DOHH2 (cell line): Measurements from ENCODE around the gene UXS1.

Experiments
- H3F3A ChIP-seq: fragments of 200-600 bp; sonication (generic), shearing (Covaris generic); 2 replicates; pipeline ENCODE4 v1.6.0; 2016; ENCODE audit warnings: antibody characterized with exemption, mild to moderate bottlenecking; ENCODE audit not compliant: control insufficient read depth, insufficient read depth
- H3K27ac ChIP-seq: fragments of 200-600 bp; sonication (generic); 2 replicates; pipeline ENCODE4 v1.5.1; 2014; ENCODE audit warnings: low read depth, mild to moderate bottlenecking, low read length, moderate library complexity
- H3K27me3 ChIP-seq: fragments of 200-600 bp; sonication (generic); 2 replicates; pipeline ENCODE4 v1.6.1; 2014; ENCODE audit warnings: mild to moderate bottlenecking, low read length, mixed read lengths; ENCODE audit not compliant: control insufficient read depth
- H3K36me3 ChIP-seq: fragments of 200-600 bp; sonication (generic); 2 replicates; pipeline ENCODE4 v1.6.1; 2014; ENCODE audit warnings: mild to moderate bottlenecking, low read length, moderate library complexity, mixed read lengths; ENCODE audit not compliant: control insufficient read depth
- H3K4me1 ChIP-seq: fragments of 200-600 bp; sonication (generic); 2 replicates; pipeline ENCODE4 v1.6.1; 2014; ENCODE audit warnings: mild to moderate bottlenecking, low read length, mixed read lengths; ENCODE audit not compliant: control insufficient read depth
- H3K4me2 ChIP-seq: fragments of 200-600 bp; sonication (generic); 2 replicates; pipeline ENCODE4 v1.6.0; 2014; ENCODE audit warnings: mild to moderate bottlenecking, low read length, moderate library complexity
- H3K4me3 ChIP-seq: fragments of 200-600 bp; sonication (generic); 2 replicates; pipeline ENCODE4 v1.5.1; 2014; ENCODE audit warnings: mild to moderate bottlenecking, low read length, mixed read lengths
- H3K79me2 ChIP-seq: fragments of 200-600 bp; sonication (generic); 2 replicates; pipeline ENCODE4 v1.6.1; 2014; ENCODE audit warnings: mild to moderate bottlenecking, low read length, mixed read lengths; ENCODE audit not compliant: control insufficient read depth
- H3K9me2 ChIP-seq: fragments of 200-600 bp; sonication (generic); replicated peaks from 2 replicates; pipeline ENCODE4 v1.6.1; 2014; ENCODE audit warnings: mild to moderate bottlenecking, low read length, mixed read lengths; ENCODE audit not compliant: control insufficient read depth
- H3K9me3 ChIP-seq: fragments of 200-600 bp; sonication (generic); 2 replicates; pipeline ENCODE4 v1.6.1; 2014; ENCODE audit warnings: antibody characterized with exemption, low read length, mixed read lengths; ENCODE audit not compliant: control insufficient read depth, insufficient read depth
- H4K20me1 ChIP-seq: fragments of 200-600 bp; sonication (generic); 2 replicates; pipeline ENCODE4 v1.6.0; 2014; ENCODE audit warnings: low read depth, mild to moderate bottlenecking, antibody characterized with exemption, low read length, moderate library complexity; ENCODE audit not compliant: control insufficient read depth, insufficient read depth
- CTCF ChIP-seq: fragments of 200-600 bp; sonication (generic); IDR thresholded peaks from one replicate; pipeline ENCODE4 v1.5.1; 2014; ENCODE audit warnings: antibody characterized with exemption, mild to moderate bottlenecking, low read depth, low read length; ENCODE audit not compliant: poor library complexity, severe bottlenecking
- EZH2phosphoT487 ChIP-seq: fragments of 200-600 bp; sonication (generic); IDR thresholded peaks from 2 replicates; pipeline ENCODE4 v1.6.1; 2017; ENCODE audit warnings: borderline replicate concordance, mild to moderate bottlenecking, antibody characterized with exemption, low read length, moderate library complexity, mixed read lengths

Gene UXS1

GRCh38 chr2:106065983-106066820 lies 127.9 kb downstream of the UXS1 start:
- Histone ChIP-seq H3K79me2 (no peaks in the 10 kb centered on the region), H3K27me3 (no peaks in the 10 kb centered on the region), H3K4me2 (no peak overlapping the region), H3K36me3 (no peaks in the 10 kb centered on the region), H3K9me2 (no peaks in the 10 kb centered on the region), H4K20me1 (no peaks in the 10 kb centered on the region), H3K27ac (no peak overlapping the region), H3K4me3 (no peak overlapping the region), H3K4me1 (no peaks in the 10 kb centered on the region), H3F3A (no peaks in the 10 kb centered on the region), H3K9me3 (no peaks in the 10 kb centered on the region)
- no peak for TF ChIP-seq EZH2phosphoT487
- TF ChIP-seq CTCF = no peak

- Histone ChIP-seq H3K4me3 (no peak overlapping the region), H3K27ac (no peak overlapping the region), H3F3A (no peaks in the 10 kb centered on the region), H4K20me1 (no peaks in the 10 kb centered on the region), H3K9me3 (no peaks in the 10 kb centered on the region), H3K36me3 (no peaks in the 10 kb centered on the region), H3K4me2 (no peak overlapping the region), H3K79me2 (no peaks in the 10 kb centered on the region), H3K27me3 (no peaks in the 10 kb centered on the region), H3K4me1 (no peaks in the 10 kb centered on the region), H3K9me2 (no peaks in the 10 kb centered on the region)
- no peak for TF ChIP-seq EZH2phosphoT487
- TF ChIP-seq CTCF = no peak
These were observed 128.7 kb downstream of the UXS1 start for GRCh38 chr2:106065268-106065982.

GRCh38 chr2:106063181-106063580 lies 130.9 kb downstream of the UXS1 start:
- no peak for TF ChIP-seq EZH2phosphoT487
- TF ChIP-seq CTCF = no peak
- Histone ChIP-seq H3K9me3 (no peaks in the 10 kb centered on the region), H3F3A (no peaks in the 10 kb centered on the region), H3K4me1 (no peaks in the 10 kb centered on the region), H3K4me2 (no peak overlapping the region), H3K79me2 (no peaks in the 10 kb centered on the region), H3K27ac (no peak overlapping the region), H4K20me1 (no peaks in the 10 kb centered on the region), H3K4me3 (no peak overlapping the region), H3K36me3 (no peaks in the 10 kb centered on the region), H3K27me3 (no peaks in the 10 kb centered on the region), H3K9me2 (no peaks in the 10 kb centered on the region)
